PC-9 (cell line): ENCODE results near the gene HOXC12. TPM values are rescaled to one million over a fixed set of nuclear protein-coding genes. Genes with fewer than 3 reads are reported as not detected.

Experiments used
- BruUV-seq: library from RNA; stranded (reverse); fragments of 400-500 nt; replicated peaks from 2 replicates; lab custom pipeline; 2021; lab: Mats Ljungman, UMichigan
- CTCF ChIA-PET: fragments of 300-600 bp; sonication (Branson Sonifier 250); formaldehyde crosslinking; loops from one replicate; lab custom pipeline; 2022; ENCODE audit warnings: antibody characterized with exemption; lab: Charles Lee
- POLR2A ChIA-PET: fragments of 300-600 bp; sonication (Branson Sonifier 250); formaldehyde crosslinking; loops from one replicate; lab custom pipeline; 2022; ENCODE audit warnings: antibody characterized with exemption; ENCODE audit not compliant: unreplicated experiment; lab: Charles Lee
- DNase-seq, 2 experiments: peaks; one replicate each; pipeline versions ENCODE4 v3.0.0 to v3.0.0-alpha.2; 2015 to 2022; ENCODE audit warnings: mixed read lengths in 1 of 2
- H2AFZ ChIP-seq: fragments of 200-600 bp; sonication (generic); 2 replicates; pipeline ENCODE4 v1.8.1; 2017; ENCODE audit warnings: antibody characterized with exemption
- H3F3A ChIP-seq: fragments of 200-600 bp; sonication (generic); 2 replicates; pipeline ENCODE4 v1.8.1; 2017; ENCODE audit warnings: antibody characterized with exemption, mild to moderate bottlenecking, low read depth; ENCODE audit not compliant: insufficient read depth
- H3K27ac ChIP-seq: fragments of 200-600 bp; sonication (generic); 2 replicates; pipeline ENCODE4 v1.6.1; 2016; ENCODE audit warnings: mixed run types
- H3K27me3 ChIP-seq: fragments of 200-600 bp; sonication (generic); 2 replicates; pipeline ENCODE4 v1.6.1; 2016; ENCODE audit warnings: low read depth, mixed run types; ENCODE audit not compliant: insufficient read depth
- H3K36me3 ChIP-seq: fragments of 200-600 bp; sonication (generic); 2 replicates; pipeline ENCODE4 v1.6.1; 2016; ENCODE audit warnings: low read depth, mixed run types
- H3K4me1 ChIP-seq: fragments of 200-600 bp; sonication (generic); replicated peaks from 2 replicates; pipeline ENCODE4 v1.6.1; 2016; ENCODE audit warnings: mixed run types; ENCODE audit not compliant: insufficient read depth
- H3K4me2 ChIP-seq: fragments of 200-600 bp; sonication (generic); 2 replicates; pipeline ENCODE4 v1.6.1; 2017; ENCODE audit warnings: mixed run types
- H3K4me3 ChIP-seq: fragments of 200-600 bp; sonication (generic); 2 replicates; pipeline ENCODE4 v1.6.1; 2016; ENCODE audit warnings: mixed run types
- H3K79me2 ChIP-seq: fragments of 200-600 bp; sonication (generic); 2 replicates; pipeline ENCODE4 v1.6.1; 2017; ENCODE audit warnings: low read depth, mixed run types
- H3K9me2 ChIP-seq: fragments of 200-600 bp; sonication (generic); 2 replicates; pipeline ENCODE4 v1.8.1; 2017; ENCODE audit warnings: mild to moderate bottlenecking; ENCODE audit not compliant: insufficient read depth
- H3K9me3 ChIP-seq: fragments of 200-600 bp; sonication (generic); 2 replicates; pipeline ENCODE4 v1.8.1; 2016; ENCODE audit warnings: low read depth; ENCODE audit not compliant: insufficient read depth
- H4K20me1 ChIP-seq: fragments of 200-600 bp; sonication (generic); 2 replicates; pipeline ENCODE4 v1.8.1; 2017; ENCODE audit not compliant: insufficient read depth
- EZH2 ChIP-seq: fragments of 200-600 bp; sonication (generic); IDR thresholded peaks from 2 replicates; pipeline ENCODE4 v1.8.0; 2017; ENCODE audit warnings: antibody characterized with exemption, low read depth
- intact Hi-C: fragments of 100-400 bp; cut with micrococcal nuclease; formaldehyde crosslinking; loops from one replicate; pipeline ENCODE4 v1.10.0; 2022; ENCODE audit not compliant: unreplicated experiment
- total RNA-seq: library from RNA; stranded (reverse); gene quantifications from 2 replicates; pipeline ENCODE4 v1.2.3, GENCODE V29; 2021
- TF ChIP-seq, protein P1 (sequence below): fragments of 200-600 bp; sonication (generic); conservative IDR thresholded peaks from 2 replicates; pipeline ENCODE4 v1.6.1; 2017; ENCODE audit warnings: mixed run types, antibody characterized with exemption, mild to moderate bottlenecking, moderate library complexity

Gene HOXC12
- total RNA-seq, 1 experiment from 2014 or later = 0.24 TPM

DNA sequence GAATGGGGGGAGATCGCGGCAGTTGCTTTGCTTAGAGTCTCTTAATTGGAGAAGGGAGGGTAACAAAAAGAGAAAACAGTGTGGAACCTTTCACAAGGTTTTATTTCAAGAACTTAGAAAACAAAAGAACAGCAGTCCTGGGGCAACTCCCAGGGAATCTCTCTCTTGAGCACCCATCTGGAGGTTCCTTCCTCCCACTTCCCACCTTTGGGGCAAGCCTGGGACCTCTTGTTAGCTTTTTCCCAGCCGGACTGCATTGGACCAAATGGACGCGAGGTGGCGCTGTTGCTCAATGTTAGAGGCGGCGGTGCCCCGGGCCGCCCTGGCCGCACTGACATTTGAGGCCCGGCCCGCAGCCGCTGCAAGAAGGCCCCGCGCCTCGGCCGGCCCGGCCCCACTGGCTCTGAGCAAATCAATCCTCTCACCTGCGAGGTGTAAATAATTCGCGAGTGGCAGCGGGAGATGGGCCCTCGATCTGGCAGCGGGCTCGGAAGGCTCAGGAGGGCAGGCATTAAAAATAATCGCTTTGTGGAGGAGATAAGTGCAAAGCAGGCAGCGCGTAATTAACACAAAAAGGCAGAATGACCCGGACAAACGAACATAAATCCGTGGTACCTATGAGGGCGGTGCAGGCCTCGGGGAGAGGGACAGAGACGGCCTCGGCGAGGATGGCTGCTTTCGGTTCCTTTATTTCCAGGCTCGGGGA is 51.3 kb downstream of the HOXC12 start:
- ChIA-PET POLR2A (no interaction called here), CTCF (interaction anchor here (0.5 to 1.6 kb wide), 7 partner anchors 131 to 210 kb away, joined by 3 to 21 read pairs (median 8); partner anchors contain the start of gene SMUG1)
- Histone ChIP-seq H3K27ac (no peak overlapping the region), H3F3A (no peaks in the 10 kb centered on the region; the same call in 1 of the 2 replicates), H3K4me2 (peak overlapping the region; percentile 65), H3K36me3 (no peaks in the 10 kb centered on the region), H3K9me2 (no peaks in the 10 kb centered on the region), H3K27me3 (no peaks in the 10 kb centered on the region), H3K79me2 (no peaks in the 10 kb centered on the region), H2AFZ (no peak overlapping the region), H4K20me1 (no peaks in the 10 kb centered on the region), H3K9me3 (no peaks in the 10 kb centered on the region), H3K4me1 (no peaks in the 10 kb centered on the region), H3K4me3 (no peak overlapping the region)
- TF ChIP-seq, protein P1, sequence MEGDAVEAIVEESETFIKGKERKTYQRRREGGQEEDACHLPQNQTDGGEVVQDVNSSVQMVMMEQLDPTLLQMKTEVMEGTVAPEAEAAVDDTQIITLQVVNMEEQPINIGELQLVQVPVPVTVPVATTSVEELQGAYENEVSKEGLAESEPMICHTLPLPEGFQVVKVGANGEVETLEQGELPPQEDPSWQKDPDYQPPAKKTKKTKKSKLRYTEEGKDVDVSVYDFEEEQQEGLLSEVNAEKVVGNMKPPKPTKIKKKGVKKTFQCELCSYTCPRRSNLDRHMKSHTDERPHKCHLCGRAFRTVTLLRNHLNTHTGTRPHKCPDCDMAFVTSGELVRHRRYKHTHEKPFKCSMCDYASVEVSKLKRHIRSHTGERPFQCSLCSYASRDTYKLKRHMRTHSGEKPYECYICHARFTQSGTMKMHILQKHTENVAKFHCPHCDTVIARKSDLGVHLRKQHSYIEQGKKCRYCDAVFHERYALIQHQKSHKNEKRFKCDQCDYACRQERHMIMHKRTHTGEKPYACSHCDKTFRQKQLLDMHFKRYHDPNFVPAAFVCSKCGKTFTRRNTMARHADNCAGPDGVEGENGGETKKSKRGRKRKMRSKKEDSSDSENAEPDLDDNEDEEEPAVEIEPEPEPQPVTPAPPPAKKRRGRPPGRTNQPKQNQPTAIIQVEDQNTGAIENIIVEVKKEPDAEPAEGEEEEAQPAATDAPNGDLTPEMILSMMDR = peak; percentile 94
- no peak for TF ChIP-seq EZH2
- DNase-seq = peak; percentile 55 to 85
- no TSS peak for BruUV-seq
- intact Hi-C loops = loop anchor here (1.0 to 5.0 kb wide), 5 partner anchors 185 to 371 kb away; no protein-coding TSS in a partner anchor

DNA sequence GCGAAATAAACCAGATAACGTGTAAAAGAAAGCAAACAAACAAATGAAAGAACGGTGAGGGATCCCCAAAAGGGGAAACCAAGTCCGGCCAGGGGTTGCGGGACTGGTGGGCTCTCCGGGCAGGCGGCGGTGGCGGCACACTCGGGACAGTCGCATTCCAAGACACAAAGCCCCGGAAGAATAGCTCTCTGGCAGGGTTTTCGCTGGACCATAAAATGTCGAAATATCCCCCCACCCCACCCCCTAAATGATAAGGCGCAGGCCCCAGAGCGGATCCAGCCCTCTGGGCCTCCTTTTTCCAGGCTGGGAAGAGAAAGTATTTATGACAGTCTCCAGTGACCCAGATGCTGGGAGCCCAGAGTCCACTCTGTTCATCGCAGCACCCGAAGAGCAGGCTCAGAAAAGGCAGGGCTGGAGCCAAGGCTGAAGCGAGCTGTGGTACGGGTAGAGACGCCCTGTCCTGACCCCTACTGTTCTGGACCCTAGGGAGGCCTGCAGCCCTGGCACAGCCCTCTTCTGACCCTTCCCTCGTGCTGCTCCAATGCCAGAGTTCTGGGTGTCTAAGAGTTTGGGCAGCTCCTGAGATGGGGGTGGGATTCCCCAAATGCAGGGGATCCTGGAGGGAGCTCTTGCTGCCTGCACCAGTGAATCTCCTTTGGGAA is 52.0 kb downstream of the HOXC12 start:
- H3K4me1 ChIP-seq = no peaks in the 10 kb centered on the region
- H3K36me3 ChIP-seq = no peaks in the 10 kb centered on the region
- H3F3A ChIP-seq = no peaks in the 10 kb centered on the region; the same call in 1 of the 2 replicates
- H3K79me2 ChIP-seq = no peaks in the 10 kb centered on the region
- ChIA-PET POLR2A (no interaction called here), CTCF (interaction anchor here (0.5 to 1.6 kb wide), 4 partner anchors 182 to 195 kb away, joined by 3 to 8 read pairs (median 6); partner anchors contain the start of gene SMUG1)
- TF ChIP-seq EZH2 = no peak
- no TSS peak for BruUV-seq
- no peak overlapping the region for H3K4me3 ChIP-seq
- no peak overlapping the region for H3K27ac ChIP-seq
- no peak overlapping the region for H2AFZ ChIP-seq
- H3K9me3 ChIP-seq = no peaks in the 10 kb centered on the region
- intact Hi-C loops = loop anchor here (1.0 to 5.0 kb wide), 5 partner anchors 185 to 371 kb away; no protein-coding TSS in a partner anchor
- H3K27me3 ChIP-seq = no peaks in the 10 kb centered on the region
- H3K4me2 ChIP-seq = peak overlapping the region; percentile 65; the same call in 1 of the 2 replicates
- no peaks in the 10 kb centered on the region for H4K20me1 ChIP-seq
- no peak for DNase-seq
- H3K9me2 ChIP-seq = no peaks in the 10 kb centered on the region

DNA sequence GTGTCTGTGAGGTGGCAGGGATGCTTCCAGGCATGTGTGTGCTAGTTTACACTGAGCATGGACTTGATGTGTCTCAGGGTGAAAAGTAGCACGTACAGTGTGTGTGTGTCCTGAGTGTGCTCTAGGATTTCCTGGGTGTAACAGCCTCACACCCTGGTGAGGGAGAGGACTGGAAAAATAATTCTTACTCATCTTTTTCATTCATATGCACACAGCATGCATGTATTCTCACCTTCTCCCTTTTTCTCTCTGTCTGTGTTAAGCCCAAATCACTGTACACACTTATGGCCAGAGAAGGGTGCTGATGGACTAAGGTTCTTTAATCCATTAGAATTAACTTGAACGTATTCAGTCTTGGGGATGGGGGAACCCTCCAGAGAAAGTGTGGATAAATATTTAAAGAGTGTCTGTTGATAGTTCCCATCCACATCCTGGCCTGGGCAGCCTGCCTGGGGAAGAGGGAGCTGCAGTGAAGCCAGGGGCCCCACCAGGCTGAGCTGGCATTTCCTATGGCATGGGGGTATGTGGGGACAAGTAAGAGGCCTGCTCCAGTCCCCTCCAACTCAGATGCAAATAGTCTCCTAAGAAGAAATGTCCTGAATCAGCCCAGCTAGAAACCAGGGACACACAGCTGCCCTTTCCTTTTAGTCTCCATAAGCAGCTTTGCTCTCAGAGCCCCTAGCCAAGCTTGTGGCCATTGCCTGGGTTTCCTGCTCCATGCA is 53.0 kb downstream of the HOXC12 start:
- POLR2A ChIA-PET = interaction anchor here (0.6 kb wide), 1 partner anchor 756 kb away, joined by 3 read pairs; a partner anchor contains a TSS
- TF ChIP-seq EZH2 = no peak
- TF ChIP-seq, protein P1 = no peak
- intact Hi-C loops = loop anchor here (5.0 kb wide), 2 partner anchors 305 to 370 kb away; no protein-coding TSS in a partner anchor
- no peak overlapping the region for H3K4me3 ChIP-seq
- H3K36me3 ChIP-seq = no peaks in the 10 kb centered on the region
- H4K20me1 ChIP-seq = no peaks in the 10 kb centered on the region
- H3K4me2 ChIP-seq = no peak overlapping the region
- H3F3A ChIP-seq = no peaks in the 10 kb centered on the region; the same call in 1 of the 2 replicates
- H3K27ac ChIP-seq = no peak overlapping the region
- no peaks in the 10 kb centered on the region for H3K27me3 ChIP-seq
- no peaks in the 10 kb centered on the region for H3K9me3 ChIP-seq
- no peaks in the 10 kb centered on the region for H3K4me1 ChIP-seq
- CTCF ChIA-PET = interaction anchor here (1.3 kb wide), 1 partner anchor 194 kb away, joined by 12 read pairs; no protein-coding TSS in a partner anchor
- no peak overlapping the region for H2AFZ ChIP-seq
- no peaks in the 10 kb centered on the region for H3K9me2 ChIP-seq
- no peak for DNase-seq
- no peaks in the 10 kb centered on the region for H3K79me2 ChIP-seq
- BruUV-seq = no TSS peak
